ENCODE measurements around the gene ANAPC13. TPM values are rescaled to one million over a fixed set of nuclear protein-coding genes. Genes with fewer than 3 reads are reported as not detected.

The ANAPC13 gene
- total RNA-seq, 4 donors from 2014 or later, result 41.6 to 58.6 (median 52.3) TPM

DNA sequence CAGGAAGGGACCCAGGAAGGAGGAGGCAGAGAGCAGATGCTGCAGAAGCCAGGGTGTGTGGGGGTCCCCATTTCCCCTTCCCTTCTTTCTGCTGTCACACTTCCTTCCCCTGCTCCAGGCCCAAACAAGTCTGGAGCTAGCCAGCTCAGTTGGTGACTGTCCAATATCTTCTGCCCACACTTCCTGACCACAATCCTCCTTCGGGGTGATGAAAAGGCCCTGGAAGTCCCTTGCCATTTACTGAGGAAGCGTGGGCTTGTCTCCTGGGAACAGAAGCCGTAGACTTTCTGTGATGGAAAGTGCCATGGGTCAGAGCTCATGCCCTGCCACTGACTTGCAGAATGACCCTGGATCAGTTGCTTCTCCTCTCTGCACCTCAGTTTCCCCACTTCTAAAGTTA is 39.0 kb downstream of the ANAPC13 start:
- ATAC-seq (ENCODE audit: low FRiP score), result no peak
- no peak for DNase-seq (ENCODE audit: low spot score)
- TF ChIP-seq, protein P1, sequence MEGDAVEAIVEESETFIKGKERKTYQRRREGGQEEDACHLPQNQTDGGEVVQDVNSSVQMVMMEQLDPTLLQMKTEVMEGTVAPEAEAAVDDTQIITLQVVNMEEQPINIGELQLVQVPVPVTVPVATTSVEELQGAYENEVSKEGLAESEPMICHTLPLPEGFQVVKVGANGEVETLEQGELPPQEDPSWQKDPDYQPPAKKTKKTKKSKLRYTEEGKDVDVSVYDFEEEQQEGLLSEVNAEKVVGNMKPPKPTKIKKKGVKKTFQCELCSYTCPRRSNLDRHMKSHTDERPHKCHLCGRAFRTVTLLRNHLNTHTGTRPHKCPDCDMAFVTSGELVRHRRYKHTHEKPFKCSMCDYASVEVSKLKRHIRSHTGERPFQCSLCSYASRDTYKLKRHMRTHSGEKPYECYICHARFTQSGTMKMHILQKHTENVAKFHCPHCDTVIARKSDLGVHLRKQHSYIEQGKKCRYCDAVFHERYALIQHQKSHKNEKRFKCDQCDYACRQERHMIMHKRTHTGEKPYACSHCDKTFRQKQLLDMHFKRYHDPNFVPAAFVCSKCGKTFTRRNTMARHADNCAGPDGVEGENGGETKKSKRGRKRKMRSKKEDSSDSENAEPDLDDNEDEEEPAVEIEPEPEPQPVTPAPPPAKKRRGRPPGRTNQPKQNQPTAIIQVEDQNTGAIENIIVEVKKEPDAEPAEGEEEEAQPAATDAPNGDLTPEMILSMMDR (IDR thresholded peaks at IDR 0.05), result no peak

DNA sequence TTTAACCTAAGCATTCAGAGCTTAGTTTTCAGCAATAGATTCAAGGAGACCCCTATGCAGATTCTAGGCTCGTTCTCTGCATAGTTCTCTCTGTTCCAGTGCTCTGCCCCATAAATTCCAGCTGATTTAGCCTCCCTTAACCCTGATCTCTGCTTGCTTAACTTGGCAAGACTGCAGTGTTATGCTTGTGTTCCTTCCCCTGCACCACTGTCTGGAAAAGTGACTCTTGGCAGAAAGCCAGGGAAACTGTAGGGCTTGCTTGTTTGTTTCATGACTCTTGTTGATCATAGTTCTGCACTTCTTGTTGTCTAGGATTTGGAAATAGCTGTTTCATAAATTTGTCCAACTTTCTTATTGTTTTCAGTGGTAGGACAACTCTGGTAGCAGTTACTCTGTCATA is 40.1 kb downstream of the ANAPC13 start:
- no peak for ATAC-seq (ENCODE audit: low FRiP score)
- DNase-seq (ENCODE audit: low spot score), result no peak
- TF ChIP-seq, protein P1 (IDR thresholded peaks at IDR 0.05), result no peak

DNA sequence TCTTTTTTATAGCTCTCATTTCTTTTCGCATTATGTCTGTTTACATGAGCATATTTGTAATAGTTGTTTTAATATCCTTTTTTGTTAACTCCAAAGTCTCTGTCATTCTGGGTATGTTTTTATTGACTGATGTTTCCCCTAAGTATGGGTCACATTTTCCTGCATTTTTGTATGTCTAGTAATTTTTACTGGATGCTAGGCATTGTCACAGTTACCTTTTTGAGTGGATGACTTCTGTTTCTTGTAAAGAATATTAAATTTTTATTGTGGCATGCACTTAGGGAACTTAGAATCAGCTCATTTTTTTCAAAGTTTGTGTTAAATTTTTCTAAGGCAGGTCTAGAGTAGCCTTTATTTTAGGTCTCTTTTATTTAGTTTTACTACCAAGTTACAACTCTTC is 40.7 kb downstream of the ANAPC13 start:
- no peak for DNase-seq (ENCODE audit: low spot score)
- no peak for ATAC-seq (ENCODE audit: low FRiP score)
- TF ChIP-seq, protein P1 (IDR thresholded peaks at IDR 0.05), result no peak

DNA sequence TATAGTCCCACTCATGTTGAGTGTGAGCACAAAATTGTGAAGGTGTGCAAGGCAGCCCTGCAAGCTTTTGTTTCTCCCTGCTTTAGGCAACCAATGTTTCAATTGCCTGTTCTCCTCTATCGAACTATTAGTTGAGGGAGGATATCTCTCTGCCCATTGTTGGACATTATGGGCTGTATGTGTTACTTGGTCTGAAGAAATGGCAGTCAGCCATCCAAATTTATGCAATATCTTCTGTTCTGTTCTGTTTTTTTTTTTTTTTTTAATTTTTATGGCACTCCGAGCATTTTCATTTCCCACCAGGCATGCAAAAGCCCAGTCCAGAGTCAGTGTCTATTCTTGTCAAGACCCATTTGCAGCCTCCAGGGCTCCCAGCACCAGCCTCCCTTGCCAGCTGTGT is 44.0 kb downstream of the ANAPC13 start:
- TF ChIP-seq, protein P1 (IDR thresholded peaks at IDR 0.05), result no peak
- DNase-seq (ENCODE audit: low spot score), result no peak
- no peak for ATAC-seq (ENCODE audit: low FRiP score)

DNA sequence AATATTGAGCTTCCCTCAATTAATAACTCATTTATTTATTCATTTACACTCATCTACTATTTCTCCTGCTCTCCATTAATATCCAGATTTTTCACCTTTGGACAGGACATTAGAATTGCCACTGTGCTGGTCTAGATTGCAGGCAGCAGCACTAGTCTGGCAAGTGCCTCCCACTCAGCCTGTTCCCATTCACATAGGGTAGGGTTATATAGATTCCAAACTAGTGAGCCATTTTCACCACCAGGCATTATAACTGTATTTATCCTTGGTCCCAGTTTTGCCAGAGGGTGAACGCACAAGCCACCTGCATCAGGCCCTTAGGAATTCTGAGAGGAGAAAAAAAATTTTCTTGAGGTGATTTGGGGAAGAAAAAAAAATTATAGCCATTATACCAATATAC is 44.5 kb downstream of the ANAPC13 start:
- no peak for ATAC-seq (ENCODE audit: low FRiP score)

DNA sequence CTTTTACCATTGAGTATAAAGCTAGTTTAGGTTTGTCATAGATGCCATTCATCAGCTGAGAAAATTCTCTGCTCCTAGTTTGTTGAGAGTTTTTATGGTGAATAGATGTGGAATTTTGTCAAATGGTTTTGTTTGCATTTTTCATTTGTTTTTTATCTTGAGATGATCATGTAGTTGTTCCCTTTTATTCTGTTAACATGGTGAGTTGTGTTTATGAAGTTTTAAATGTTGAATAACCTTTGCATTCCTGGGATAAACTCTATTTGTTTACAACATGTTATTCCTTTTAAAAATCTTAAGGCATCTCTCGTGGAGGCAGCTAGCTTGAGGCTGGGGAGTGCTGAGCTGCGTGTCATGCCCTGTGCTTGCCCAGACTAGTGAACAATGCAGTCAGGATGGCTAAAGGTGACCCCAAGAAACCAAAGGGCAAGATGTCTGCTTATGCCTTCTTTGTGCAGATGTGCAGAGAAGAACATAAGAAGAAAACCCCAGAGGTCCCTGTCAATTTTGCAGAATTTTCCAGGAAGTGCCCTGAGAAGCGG is 48.5 kb downstream of the ANAPC13 start:
- no peak for DNase-seq (ENCODE audit: low spot score)
- no peak for ATAC-seq (ENCODE audit: low FRiP score)
- TF ChIP-seq, protein P1 (IDR thresholded peaks at IDR 0.05), result no peak

More for the DNA sequence above, 44.5 kb downstream of the ANAPC13 start:
- no peak for DNase-seq (ENCODE audit: low spot score)
- TF ChIP-seq, protein P1 (IDR thresholded peaks at IDR 0.05), result no peak

DNA sequence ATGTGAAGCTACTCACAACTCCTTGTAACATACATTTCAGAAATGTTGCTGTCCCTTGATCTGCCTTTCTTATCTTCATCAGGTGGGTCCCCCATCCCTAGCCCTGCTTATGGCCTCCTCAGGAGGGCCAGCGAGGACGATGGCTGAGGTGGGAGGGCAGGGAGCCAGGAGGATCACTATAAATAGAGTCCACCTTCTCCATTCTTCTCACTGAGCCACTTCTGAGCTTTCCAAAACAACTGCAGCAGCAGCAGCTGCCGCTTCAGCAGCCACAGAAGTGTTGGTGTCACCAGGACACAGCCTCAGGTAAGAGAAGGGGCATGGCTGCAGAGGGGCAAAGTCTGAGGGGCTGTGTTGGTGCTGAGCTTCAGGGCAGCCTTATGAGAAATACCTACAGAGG is 53.5 kb downstream of the ANAPC13 start:
- DNase-seq (ENCODE audit: low spot score) (no peak), ATAC-seq (ENCODE audit: low FRiP score) (no peak)
- TF ChIP-seq, protein P1 (IDR thresholded peaks at IDR 0.05), result no peak
